ENCODE data around the gene EFCAB13.
"Not testable (repeated sequence)": the region's sequence is repeated elsewhere in the genome, so short reads cannot be mapped to it uniquely, and the experiment has no call there.

EFCAB13 gene

DNA sequence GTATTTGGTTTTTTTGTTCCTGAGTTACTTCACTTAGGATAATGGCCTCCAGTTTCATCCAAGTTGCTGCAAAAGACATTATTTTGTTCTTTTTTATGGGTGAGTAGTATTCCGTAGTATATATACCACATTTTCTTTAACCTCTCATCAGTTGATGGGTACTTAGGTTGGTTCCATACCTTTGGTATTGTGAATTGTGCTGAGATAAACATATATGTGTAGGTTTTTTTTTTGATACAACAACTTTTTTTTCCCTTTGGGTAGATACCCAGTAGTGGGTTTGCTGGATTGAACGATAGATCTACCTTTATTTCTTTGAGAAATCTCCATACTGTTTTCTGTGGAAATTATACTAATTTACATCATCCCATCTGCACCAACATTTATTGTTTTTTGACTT is 6.8 kb downstream of the EFCAB13 start:
- no peak for DNase-seq

GRCh38 chr17:47332287-47332686 is 8.5 kb downstream of the EFCAB13 start:
- no peak for DNase-seq

DNA sequence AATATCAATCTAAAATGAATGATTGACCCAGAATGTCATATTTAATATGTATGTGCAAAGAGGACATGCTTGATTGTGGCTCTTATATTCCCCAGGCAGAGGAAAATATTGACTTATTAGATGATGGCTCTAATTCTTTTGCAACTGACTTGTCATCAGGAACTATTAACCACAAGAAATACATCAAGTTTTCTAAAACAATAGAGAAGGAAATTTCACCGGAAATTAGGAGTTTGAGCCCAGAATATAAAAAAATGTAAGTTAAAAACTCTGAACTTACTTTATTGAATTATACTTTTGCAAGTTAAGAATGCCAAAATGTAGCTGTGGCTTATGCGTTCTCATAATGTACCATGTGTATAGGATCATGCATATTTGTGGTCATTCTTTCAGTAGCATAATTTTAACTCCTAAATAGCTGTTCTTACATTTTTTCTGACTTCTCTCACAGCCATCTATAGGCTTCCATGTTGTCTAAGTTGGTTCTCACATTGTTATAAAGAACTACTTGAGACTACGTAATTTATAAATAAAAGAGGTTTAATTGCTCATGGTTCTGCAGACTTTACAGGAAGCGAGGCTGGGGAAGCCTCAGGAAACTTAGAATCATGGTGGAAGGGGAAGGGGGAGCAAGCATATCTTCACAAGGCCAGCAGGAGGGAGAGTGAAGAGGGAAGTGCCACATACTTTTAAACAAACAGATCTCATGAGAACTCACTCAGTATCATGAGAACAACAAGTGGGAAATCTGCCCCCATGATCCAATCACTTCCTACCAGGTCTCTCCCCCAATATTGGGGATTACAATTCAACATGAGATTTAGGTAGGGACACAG is 11.6 kb downstream of the EFCAB13 start:
- no peak for DNase-seq

DNA sequence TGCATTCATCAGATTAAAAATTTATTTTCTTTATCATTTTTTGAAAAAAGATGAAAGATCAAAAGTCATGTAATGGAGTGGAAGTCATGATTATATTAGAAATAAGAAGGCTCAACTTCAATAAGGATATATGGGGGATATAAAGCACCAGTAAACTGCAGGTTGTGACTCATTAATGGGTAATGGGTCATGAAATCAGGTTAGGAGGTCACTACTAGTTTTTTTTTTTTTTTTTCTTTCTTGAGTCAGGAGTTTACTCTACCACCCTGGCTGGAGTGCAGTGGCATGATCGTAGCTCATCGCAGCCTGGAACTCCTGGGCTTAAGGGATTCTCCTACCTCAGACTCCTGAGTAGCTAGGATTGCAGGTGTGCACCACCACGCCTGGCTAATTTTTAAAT is 14.3 kb downstream of the EFCAB13 start:
- DNase-seq: no peak

GRCh38 chr17:47352848-47353247 is 29.1 kb downstream of the EFCAB13 start:
- no peak for DNase-seq

- DNase-seq: no peak
Observed at GRCh38 chr17:47358652-47359051, 34.9 kb downstream of the EFCAB13 start.

- DNase-seq: no peak
Observed at GRCh38 chr17:47363171-47363570, 39.4 kb downstream of the EFCAB13 start.

GRCh38 chr17:47367257-47367656 is 43.5 kb downstream of the EFCAB13 start:
- no peak for DNase-seq

GRCh38 chr17:47368262-47368661 is 44.5 kb downstream of the EFCAB13 start:
- DNase-seq: no peak

- DNase-seq: not testable (repeated sequence)
Observed at GRCh38 chr17:47370899-47371298, 47.1 kb downstream of the EFCAB13 start.

- DNase-seq: no peak
Observed at GRCh38 chr17:47373002-47373401, 49.2 kb downstream of the EFCAB13 start.

- no peak for DNase-seq
Observed at GRCh38 chr17:47376247-47376646, 52.5 kb downstream of the EFCAB13 start.

DNA sequence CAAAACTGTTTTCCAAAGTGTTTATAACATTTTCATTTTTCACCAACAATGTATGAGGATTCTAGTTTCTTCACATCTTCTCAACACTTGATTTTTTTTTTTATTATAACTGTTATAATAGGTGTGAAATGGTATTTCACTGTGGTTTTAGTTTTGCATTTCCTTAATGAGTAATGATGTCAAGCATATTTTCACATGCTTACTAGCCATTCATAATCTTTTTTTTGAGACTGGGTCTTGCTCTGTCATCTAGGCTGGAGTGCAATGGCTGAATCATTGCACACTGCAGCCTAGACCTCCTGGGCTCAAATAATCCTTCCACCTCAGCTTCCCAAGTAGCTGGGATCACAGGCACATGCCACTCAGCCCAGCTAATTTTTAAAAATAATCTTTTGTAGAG is 65.1 kb downstream of the EFCAB13 start:
- DNase-seq: no peak

DNA sequence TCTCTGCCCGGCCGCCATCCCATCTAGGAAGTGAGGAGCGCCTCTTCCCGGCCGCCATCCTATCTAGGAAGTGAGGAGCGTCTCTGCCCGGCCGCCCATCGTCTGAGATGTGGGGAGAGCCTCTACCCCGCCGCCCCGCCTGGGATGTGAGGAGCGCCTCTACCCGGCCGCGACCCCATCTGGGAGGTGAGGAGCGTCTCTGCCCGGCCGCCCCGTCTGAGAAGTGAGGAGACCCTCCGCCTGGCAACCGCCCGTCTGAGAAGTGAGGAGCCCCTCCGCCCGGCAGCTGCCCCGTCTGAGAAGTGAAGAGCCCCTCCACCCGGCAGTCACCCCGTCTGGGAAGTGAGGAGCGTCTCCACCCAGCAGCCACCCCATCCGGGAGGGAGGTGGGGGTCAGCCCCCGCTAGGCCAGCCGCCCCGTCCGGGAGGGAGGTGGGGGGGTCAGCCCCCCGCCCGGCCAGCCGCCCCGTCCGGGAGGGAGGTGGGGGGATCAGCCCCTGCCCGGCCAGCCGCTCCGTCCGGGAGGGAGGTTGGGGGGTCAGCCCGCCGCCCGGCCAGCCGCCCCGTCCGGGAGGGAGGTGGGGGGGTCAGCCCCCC is 73.9 kb downstream of the EFCAB13 start:
- not testable (repeated sequence) for DNase-seq

DNA sequence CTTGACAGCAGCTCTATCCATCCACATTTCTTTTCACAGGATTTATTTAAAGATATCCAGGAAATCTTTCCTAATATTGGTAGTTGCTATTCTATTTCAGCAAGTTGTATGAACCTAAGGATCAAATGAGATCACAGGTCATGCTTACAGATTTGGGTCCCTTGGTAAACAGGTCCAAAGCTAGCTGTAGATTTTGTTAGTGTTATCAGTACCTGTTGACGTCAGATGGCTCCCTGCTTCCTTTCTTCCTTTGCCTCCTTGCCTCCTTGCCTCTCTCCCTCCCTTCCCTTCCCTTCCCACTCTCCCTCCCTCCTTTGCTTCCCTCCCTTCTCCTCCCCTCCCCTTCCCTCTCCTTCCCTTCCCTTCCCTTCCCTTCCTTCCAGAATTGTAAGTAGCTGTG is 76.6 kb downstream of the EFCAB13 start:
- no peak for DNase-seq

DNA sequence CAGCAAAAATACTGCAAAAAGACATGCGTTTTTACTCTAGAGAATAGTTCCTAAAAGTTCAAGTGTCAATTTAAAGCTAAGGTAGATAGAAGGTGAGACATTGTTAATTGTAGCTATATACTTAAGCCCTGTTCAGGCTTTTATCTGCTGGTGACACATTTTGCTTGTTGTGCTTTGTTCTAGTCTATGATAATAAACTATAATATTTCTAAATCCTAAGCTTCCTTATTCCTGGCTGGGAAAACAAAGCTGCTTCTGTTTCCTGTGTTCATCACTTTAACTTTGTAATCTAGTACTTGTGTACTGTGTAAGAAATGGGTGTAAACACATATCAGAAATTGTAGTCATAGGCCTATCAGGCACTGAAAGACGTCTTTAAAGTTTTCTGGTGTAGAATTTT is 77.3 kb downstream of the EFCAB13 start:
- no peak for DNase-seq

GRCh38 chr17:47404006-47404405 is 80.3 kb downstream of the EFCAB13 start:
- no peak for DNase-seq

- no peak for DNase-seq
Observed at GRCh38 chr17:47404875-47405274, 81.1 kb downstream of the EFCAB13 start.

GRCh38 chr17:47413872-47414271 is 90.1 kb downstream of the EFCAB13 start:
- DNase-seq: no peak

DNA sequence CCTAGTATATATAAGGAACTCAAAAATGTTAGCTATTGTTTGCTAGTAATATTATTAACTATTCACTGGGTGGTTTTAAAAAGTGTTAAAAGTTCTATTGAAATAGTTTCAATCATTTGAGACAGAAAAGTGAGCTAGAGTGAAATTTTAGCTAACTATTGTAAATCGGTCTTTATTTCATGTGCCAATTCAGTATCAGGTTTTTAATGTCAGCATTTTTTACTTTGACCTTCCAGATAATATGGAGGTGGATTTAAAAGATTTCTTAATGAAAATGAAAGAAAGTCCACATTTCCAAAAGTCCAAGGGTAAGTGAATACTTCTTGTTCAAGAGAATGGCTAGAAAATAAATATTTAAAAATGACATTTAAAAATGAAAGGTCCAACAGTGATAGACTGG is 90.9 kb downstream of the EFCAB13 start:
- no peak for DNase-seq

DNA sequence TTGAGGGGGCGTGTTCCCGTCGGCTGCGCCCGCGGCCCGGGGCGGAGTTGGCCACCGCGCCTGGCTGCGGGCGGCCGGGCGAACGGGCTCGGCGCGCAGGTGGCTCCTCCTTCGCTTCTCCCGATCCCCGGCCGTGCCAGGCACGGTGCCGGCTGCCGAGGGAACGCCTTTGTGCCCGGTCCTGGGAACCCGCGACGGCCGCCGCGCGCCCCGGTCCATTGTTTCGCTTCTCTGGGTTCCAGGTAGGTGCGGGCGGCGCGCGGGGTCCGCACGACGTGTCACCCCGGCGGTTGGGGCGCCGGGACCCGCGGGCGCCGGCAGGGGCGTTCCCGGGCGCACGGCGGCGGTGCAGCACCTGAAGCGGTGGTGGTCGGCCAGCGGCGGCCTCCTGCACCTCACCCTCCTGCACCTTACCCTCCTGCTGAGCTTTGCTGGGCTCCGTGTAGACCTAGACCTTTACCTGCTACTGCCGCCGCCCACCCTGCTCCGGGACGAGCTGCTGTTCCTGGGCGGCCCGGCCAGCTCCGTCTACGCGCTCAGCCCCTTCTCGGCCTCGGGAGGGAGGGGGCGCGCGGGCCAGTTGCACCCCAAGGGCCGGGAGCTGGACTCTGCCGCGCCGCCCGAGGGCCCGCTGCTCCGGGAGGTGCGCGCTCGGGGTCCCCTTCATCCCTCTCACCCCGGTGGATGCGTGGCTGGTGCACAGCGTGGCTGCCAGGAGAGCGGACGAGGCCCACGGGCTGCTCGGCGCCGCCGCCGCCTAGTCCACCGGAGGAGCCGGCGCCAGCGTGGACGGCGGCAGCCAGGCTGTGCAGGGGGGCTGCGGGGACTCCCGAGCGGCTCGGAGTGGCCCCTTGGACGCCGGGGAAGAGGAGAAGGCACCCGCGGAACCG is 99.9 kb downstream of the EFCAB13 start:
- DNase-seq: no peak

GRCh38 chr17:47425233-47425632 is 101.5 kb downstream of the EFCAB13 start:
- not testable (repeated sequence) for DNase-seq

DNA sequence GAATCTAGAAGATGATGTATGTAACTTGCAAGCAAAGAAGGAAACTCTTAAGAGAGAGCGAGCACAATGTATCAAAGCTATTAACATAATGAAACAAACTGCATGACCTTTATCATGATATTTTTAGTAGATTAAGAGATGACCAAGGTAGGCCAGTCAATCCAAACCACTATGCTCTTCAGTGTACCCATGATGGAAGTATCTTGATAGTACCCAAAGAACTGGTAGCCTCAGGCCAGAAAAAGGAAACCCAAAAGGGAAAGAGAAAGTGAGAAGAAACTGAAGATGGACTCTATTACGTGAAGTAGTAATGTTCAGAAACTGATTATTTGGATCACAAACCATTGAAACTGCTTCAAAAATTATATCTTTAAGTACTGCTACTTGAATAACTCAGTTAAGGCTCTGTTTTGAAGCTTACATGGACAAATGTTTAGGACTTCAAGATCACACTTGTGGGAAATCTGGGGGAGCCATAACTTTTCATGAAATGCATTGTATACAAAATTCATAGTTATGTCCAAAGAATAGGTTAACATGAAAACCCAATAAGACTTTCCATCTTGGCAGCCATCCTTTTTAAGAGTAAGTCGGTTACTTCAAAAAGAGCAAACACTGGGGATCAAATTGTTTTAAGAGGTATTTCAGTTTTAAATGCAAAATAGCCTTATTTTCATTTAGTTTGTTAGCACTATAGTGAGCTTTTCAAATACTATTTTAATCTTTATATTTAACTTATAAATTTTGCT is 102.3 kb downstream of the EFCAB13 start:
- not testable (repeated sequence) for DNase-seq
